K562 (cell line): ENCODE measurements around the gene PAX8. TPM values are rescaled to one million over a fixed set of nuclear protein-coding genes. Genes with fewer than 3 reads are reported as not detected.
"Not testable (repeated sequence)": the region's sequence is repeated elsewhere in the genome, so short reads cannot be mapped to it uniquely, and the experiment has no call there.

Experiments
- ATAC-seq: fragments of 200-7000 bp; cut with Tn5 transposase; 3 replicates; pipeline ENCODE4 v1.9.1; 2020; ENCODE audit warnings: moderate library complexity
- BruUV-seq: library from RNA; stranded (reverse); fragments of 400-500 nt; replicated peaks from 2 replicates; lab custom pipeline; 2021; lab: Mats Ljungman, UMichigan
- CTCF ChIA-PET: fragments of 300-600 bp; formaldehyde crosslinking; extraction: SDS; loops from one replicate; lab custom pipeline; 2021; ENCODE audit warnings: low intra/inter-chr PET ratio; lab: Yijun Ruan, JAX
- POLR2A ChIA-PET: fragments of 300-600, 350-650 bp; sonication (Branson Sonifier 250); formaldehyde crosslinking; extraction: SDS; loops from one replicate; lab custom pipeline; 2021; ENCODE audit warnings: antibody characterized with exemption, inconsistent platforms; lab: Yijun Ruan, JAX
- DNase-seq, 4 experiments: peaks; one replicate each; pipeline versions ENCODE4 v3.0.0 to v3.0.0-alpha.2; 2011 to 2018; ENCODE audit warnings: low spot score in 3 of 4, mixed read lengths in 3 of 4; ENCODE audit errors: extremely low read depth in 1 of 4
- FAIRE-seq: peaks from 2 replicates; lab custom pipeline; 2011; peaks lifted over from hg19 to GRCh38; lab: Jason Lieb, UNC
- H2AFZ ChIP-seq: 2 replicates; pipeline ENCODE4 v1.6.0; 2011; ENCODE audit warnings: low read depth, low read length, control low read depth, inconsistent platforms
- H3K27ac ChIP-seq: fragments of 200-600 bp; 3 replicates; pipeline ENCODE4 v1.8.0; 2011; ENCODE audit warnings: low read depth, mild to moderate bottlenecking, control low read depth, inconsistent platforms, low read length, moderate library complexity, mixed read lengths; ENCODE audit errors: extremely low read depth
- H3K27me3 ChIP-seq, 2 experiments: fragments of 300-600 bp in 1 of 2; 2 replicates in 1 of 2; 3 replicates in 1 of 2; pipeline versions ENCODE4 v1.6.0 to v1.8.0; 2011; ENCODE audit warnings: inconsistent platforms in 2 of 2, low read length in 2 of 2, mild to moderate bottlenecking in 1 of 2, mixed read lengths in 1 of 2, moderate library complexity in 1 of 2; ENCODE audit not compliant: control insufficient read depth in 2 of 2, insufficient read depth in 2 of 2
- H3K36me3 ChIP-seq: fragments of 300-600 bp; 3 replicates; pipeline ENCODE4 v1.8.0; 2011; ENCODE audit warnings: mild to moderate bottlenecking, low read length, inconsistent platforms; ENCODE audit not compliant: control insufficient read depth, insufficient read depth
- H3K4me1 ChIP-seq, 2 experiments: fragments of 200-600 bp in 1 of 2; replicated peaks in 1 of 2; 2 replicates in 1 of 2; 3 replicates in 1 of 2; pipeline versions ENCODE4 v1.5.1 to v1.8.0; 2011; ENCODE audit warnings: inconsistent platforms in 2 of 2, low read length in 2 of 2, mild to moderate bottlenecking in 1 of 2, mixed read lengths in 1 of 2, moderate library complexity in 1 of 2; ENCODE audit not compliant: control insufficient read depth in 2 of 2, insufficient read depth in 2 of 2
- H3K4me2 ChIP-seq: 2 replicates; pipeline ENCODE4 v1.6.1; 2011; ENCODE audit warnings: low read length, control low read depth, inconsistent platforms, mixed read lengths; ENCODE audit not compliant: insufficient read depth
- H3K4me3 ChIP-seq: fragments of 200-600 bp; sonication (generic), shearing (Covaris generic); 2 replicates; pipeline ENCODE4 v1.5.1; 2016; ENCODE audit warnings: control low read depth, inconsistent platforms
- H3K79me2 ChIP-seq: fragments of 200-600 bp; 3 replicates; pipeline ENCODE4 v1.8.0; 2011; ENCODE audit warnings: low read length, inconsistent platforms; ENCODE audit not compliant: control insufficient read depth, insufficient read depth
- H3K9ac ChIP-seq, 2 experiments: 2 replicates each; pipeline versions ENCODE4 v1.6.0 to v1.6.1; 2011; ENCODE audit warnings: low read depth in 2 of 2, low read length in 2 of 2, control low read depth in 1 of 2, inconsistent platforms in 1 of 2, mild to moderate bottlenecking in 1 of 2, mixed read lengths in 1 of 2; ENCODE audit not compliant: insufficient read depth in 1 of 2
- H3K9me1 ChIP-seq: one replicate; pipeline ENCODE4 v1.6.0; 2011; ENCODE audit warnings: inconsistent platforms, mild to moderate bottlenecking, low read length, moderate library complexity; ENCODE audit not compliant: control insufficient read depth, insufficient read depth
- H3K9me3 ChIP-seq: replicated peaks from 2 replicates; pipeline ENCODE4 v1.5.1; 2011; ENCODE audit warnings: low read depth, low read length, inconsistent platforms; ENCODE audit not compliant: control insufficient read depth, insufficient read depth
- H4K20me1 ChIP-seq: replicated peaks from 2 replicates; pipeline ENCODE4 v1.6.1; 2011; ENCODE audit warnings: low read length, inconsistent platforms, mixed read lengths; ENCODE audit not compliant: control insufficient read depth, insufficient read depth
- ADNP ChIP-seq: fragments of 200-800 bp; sonication (Bioruptor generic); IDR thresholded peaks from 2 replicates; pipeline ENCODE4 v1.6.1; 2016; ENCODE audit warnings: missing genetic modification characterization, missing compliant biosample characterization
- CTBP1 ChIP-seq: fragments of 450-650 bp; IDR thresholded peaks from 2 replicates; pipeline ENCODE4 v1.6.1; 2016; ENCODE audit warnings: borderline replicate concordance
- DDX20 ChIP-seq: fragments of 450-650 bp; IDR thresholded peaks from 2 replicates; pipeline ENCODE4 v1.6.1; 2016; ENCODE audit warnings: missing genetic modification characterization, low read depth, mild to moderate bottlenecking, missing compliant biosample characterization, moderate library complexity
- NCOA4 ChIP-seq: fragments of 450-650 bp; IDR thresholded peaks from 2 replicates; pipeline ENCODE4 v1.6.1; 2018; ENCODE audit warnings: mild to moderate bottlenecking; ENCODE audit not compliant: partially characterized antibody
- WGBS: fragments of 100-300 bp; shearing (Covaris generic); methylation state at CpG from one replicate; pipeline ENCODE4 v1.1.6; 2016; ENCODE audit warnings: low coverage, mixed read lengths; ENCODE audit not compliant: insufficient coverage; ENCODE audit errors: missing lambda C conversion rate; 5-methylcytosine and 5-hydroxymethylcytosine counted together
- in situ Hi-C: fragments of 300-500 bp; cut with MboI; formaldehyde crosslinking; loops from 4 replicates; pipeline ENCODE4 v1.15.0; 2018; ENCODE audit warnings: inconsistent platforms, mixed read lengths
- intact Hi-C: fragments of 100-400 bp; cut with micrococcal nuclease; formaldehyde crosslinking; loops from 2 replicates; pipeline ENCODE4 v1.14.2; 2022
- polyA plus RNA-seq, 8 experiments: library from polyadenylated mRNA; depleted of rRNA in 4 of 8; stranded (reverse) in 5 of 8; unstranded in 3 of 8; fragments of >200 nt; fragmentation: Nextera tagmentation in 2 of 8; fragmentation: Illumina TruSeq in 1 of 8; extraction: Ambion mirVana in 2 of 8; extraction: Trizol in 1 of 8; gene quantifications; 2 replicates each; pipeline versions ENCODE4 v1.2.1 to v1.2.3, GENCODE V29; 2011 to 2014; ENCODE audit warnings: inconsistent platforms in 1 of 8, missing spikeins in 1 of 8
- total RNA-seq, 7 experiments: library from RNA; depleted of rRNA in 6 of 7; stranded (reverse); fragments of >200 nt in 6 of 7; fragmentation: Illumina TruSeq in 2 of 7; extraction: Trizol in 2 of 7; gene quantifications; 2 replicates each; pipeline versions ENCODE4 v1.2.1 to v1.2.3, GENCODE V29; 2011 to 2021; ENCODE audit warnings: low replicate concordance in 1 of 7
- TF ChIP-seq, protein P1 (sequence below): fragments of 450-650 bp; IDR thresholded peaks from 2 replicates; pipeline ENCODE4 v1.6.1; 2018; ENCODE audit not compliant: partially characterized antibody
- TF ChIP-seq, protein P2 (sequence below): fragments of 450-650 bp; formaldehyde crosslinking; IDR thresholded peaks from 2 replicates; pipeline ENCODE4 v1.4.0; 2022; ENCODE audit warnings: mild to moderate bottlenecking, moderate library complexity

The PAX8 gene
- total and polyA plus RNA-seq, 9 of the 15 experiments (the other 6 are each of a cell fraction or from before 2014, with no cell fraction given) = 0.13 to 2.1 (median 0.51) TPM

DNA sequence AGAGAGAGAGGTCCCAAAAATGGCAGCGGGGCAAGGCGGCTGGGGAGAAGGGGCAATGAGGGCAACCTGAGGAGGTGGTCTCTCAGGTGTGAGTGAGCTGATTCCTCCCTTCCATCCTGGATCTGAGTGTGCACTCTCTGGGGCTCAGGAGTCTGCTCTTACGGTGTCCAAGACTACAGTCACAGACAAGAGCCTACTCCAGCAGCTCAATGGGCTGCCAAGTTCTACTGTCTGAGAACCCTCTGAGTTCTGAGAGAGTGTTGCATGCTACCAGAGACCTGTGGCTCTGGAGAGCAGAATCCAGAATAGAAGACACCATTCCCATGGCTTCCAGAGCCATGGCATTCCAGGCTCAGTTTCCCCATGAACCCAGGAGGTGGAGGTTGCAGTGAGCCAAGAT, 7.1 kb upstream of the PAX8 start (continued):
- TF ChIP-seq, protein P1, sequence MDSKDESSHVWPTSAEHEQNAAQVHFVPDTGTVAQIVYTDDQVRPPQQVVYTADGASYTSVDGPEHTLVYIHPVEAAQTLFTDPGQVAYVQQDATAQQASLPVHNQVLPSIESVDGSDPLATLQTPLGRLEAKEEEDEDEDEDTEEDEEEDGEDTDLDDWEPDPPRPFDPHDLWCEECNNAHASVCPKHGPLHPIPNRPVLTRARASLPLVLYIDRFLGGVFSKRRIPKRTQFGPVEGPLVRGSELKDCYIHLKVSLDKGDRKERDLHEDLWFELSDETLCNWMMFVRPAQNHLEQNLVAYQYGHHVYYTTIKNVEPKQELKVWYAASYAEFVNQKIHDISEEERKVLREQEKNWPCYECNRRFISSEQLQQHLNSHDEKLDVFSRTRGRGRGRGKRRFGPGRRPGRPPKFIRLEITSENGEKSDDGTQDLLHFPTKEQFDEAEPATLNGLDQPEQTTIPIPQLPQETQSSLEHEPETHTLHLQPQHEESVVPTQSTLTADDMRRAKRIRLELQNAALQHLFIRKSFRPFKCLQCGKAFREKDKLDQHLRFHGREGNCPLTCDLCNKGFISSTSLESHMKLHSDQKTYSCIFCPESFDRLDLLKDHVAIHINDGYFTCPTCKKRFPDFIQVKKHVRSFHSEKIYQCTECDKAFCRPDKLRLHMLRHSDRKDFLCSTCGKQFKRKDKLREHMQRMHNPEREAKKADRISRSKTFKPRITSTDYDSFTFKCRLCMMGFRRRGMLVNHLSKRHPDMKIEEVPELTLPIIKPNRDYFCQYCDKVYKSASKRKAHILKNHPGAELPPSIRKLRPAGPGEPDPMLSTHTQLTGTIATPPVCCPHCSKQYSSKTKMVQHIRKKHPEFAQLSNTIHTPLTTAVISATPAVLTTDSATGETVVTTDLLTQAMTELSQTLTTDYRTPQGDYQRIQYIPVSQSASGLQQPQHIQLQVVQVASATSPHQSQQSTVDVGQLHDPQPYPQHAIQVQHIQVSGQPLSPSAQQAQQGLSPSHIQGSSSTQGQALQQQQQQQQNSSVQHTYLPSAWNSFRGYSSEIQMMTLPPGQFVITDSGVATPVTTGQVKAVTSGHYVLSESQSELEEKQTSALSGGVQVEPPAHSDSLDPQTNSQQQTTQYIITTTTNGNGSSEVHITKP = no peak
- TF ChIP-seq, protein P2, sequence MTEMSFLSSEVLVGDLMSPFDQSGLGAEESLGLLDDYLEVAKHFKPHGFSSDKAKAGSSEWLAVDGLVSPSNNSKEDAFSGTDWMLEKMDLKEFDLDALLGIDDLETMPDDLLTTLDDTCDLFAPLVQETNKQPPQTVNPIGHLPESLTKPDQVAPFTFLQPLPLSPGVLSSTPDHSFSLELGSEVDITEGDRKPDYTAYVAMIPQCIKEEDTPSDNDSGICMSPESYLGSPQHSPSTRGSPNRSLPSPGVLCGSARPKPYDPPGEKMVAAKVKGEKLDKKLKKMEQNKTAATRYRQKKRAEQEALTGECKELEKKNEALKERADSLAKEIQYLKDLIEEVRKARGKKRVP (CRISPR knock-in tag) = no peak
- TF ChIP-seq ADNP = no peak
- no peak for TF ChIP-seq CTBP1
- TF ChIP-seq DDX20 (tag) = no peak
- no peak for TF ChIP-seq NCOA4

DNA sequence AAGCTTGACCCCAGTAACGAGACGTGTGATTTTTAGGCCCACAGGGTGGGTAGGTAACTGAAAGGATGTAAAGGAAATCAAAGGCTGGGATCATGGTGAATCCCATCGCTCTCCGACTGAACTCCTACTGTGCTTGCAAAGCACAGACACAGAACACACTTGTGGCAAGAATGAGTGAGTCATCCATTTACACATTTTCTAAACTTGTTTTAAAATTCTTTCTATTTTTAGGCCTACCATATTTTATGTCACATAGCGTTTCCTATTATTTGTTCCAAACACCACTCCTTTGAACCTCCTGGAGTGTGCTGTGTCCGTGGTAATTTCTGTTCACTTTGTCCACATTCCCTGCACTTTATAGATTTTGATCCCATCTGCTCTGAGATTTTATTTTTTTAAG, 6.3 kb upstream of the PAX8 start:
- POLR2A ChIA-PET, FAIRE-seq, H3K4me1 ChIP-seq, H3K9me3 ChIP-seq, H3K4me2 ChIP-seq, BruUV-seq, H4K20me1 ChIP-seq, DNase-seq, H2AFZ ChIP-seq, H3K9me1 ChIP-seq, H3K36me3 ChIP-seq, H3K4me3 ChIP-seq, H3K9ac ChIP-seq, H3K79me2 ChIP-seq, ATAC-seq, intact Hi-C loops, in situ Hi-C loops, H3K27ac ChIP-seq, H3K27me3 ChIP-seq, CTCF ChIA-PET: not testable (repeated sequence)
- WGBS = 8% methylated on average over 6 of the region's 6 CpGs
